SK-N-SH treated with all-trans-retinoic acid at 6 μM for 48 hours (cell line): ENCODE measurements around the gene HSFX4.

ENCODE experiments used
- ATAC-seq: fragments of 200-7000 bp; cut with Tn5 transposase; 3 replicates; pipeline ENCODE4 v1.9.1; 2020; ENCODE audit warnings: mild to moderate bottlenecking, moderate library complexity
- ARNTL ChIP-seq: fragments of 450-650 bp; formaldehyde crosslinking; IDR thresholded peaks from 2 replicates; pipeline ENCODE4 v1.5.0; 2020; ENCODE audit warnings: low read depth, mild to moderate bottlenecking, moderate library complexity, borderline replicate concordance
- BACH2 ChIP-seq: fragments of 250-450 bp; sonication (Bioruptor Pico); IDR thresholded peaks from 2 replicates; pipeline ENCODE4 v1.9.0; 2021; ENCODE audit warnings: mild to moderate bottlenecking, borderline replicate concordance
- CREB5 ChIP-seq: fragments of 250-450 bp; sonication (Bioruptor Pico); IDR thresholded peaks from 2 replicates; pipeline ENCODE4 v1.5.1; 2020; ENCODE audit warnings: low read depth, mild to moderate bottlenecking, moderate library complexity
- CSDC2 ChIP-seq: fragments of 250-450 bp; sonication (Bioruptor Pico); IDR thresholded peaks from 2 replicates; pipeline ENCODE4 v1.5.0; 2020; ENCODE audit warnings: mild to moderate bottlenecking, moderate library complexity
- CSRNP3 ChIP-seq: fragments of 250-450 bp; sonication (Bioruptor Pico); IDR thresholded peaks from 2 replicates; pipeline ENCODE4 v1.5.1; 2021; ENCODE audit warnings: mild to moderate bottlenecking, moderate library complexity
- ESRRG ChIP-seq: fragments of 250-450 bp; sonication (Bioruptor Pico); IDR thresholded peaks from 2 replicates; pipeline ENCODE4 v1.6.1; 2021; ENCODE audit warnings: mild to moderate bottlenecking
- GLIS3 ChIP-seq: fragments of 250-450 bp; sonication (Bioruptor Pico); IDR thresholded peaks from 2 replicates; pipeline ENCODE4 v1.5.0; 2020; ENCODE audit warnings: mild to moderate bottlenecking, moderate library complexity
- ISL1 ChIP-seq: fragments of 250-450 bp; sonication (Bioruptor Pico); IDR thresholded peaks from 2 replicates; pipeline ENCODE4 v2.1.2; 2022; ENCODE audit warnings: mild to moderate bottlenecking, moderate library complexity
- OSR1 ChIP-seq: fragments of 250-450 bp; sonication (Bioruptor Pico); IDR thresholded peaks from 2 replicates; pipeline ENCODE4 v1.8.0; 2022; ENCODE audit warnings: moderate library complexity, mild to moderate bottlenecking, inconsistent platforms
- PPARA ChIP-seq: fragments of 250-450 bp; sonication (Bioruptor Pico); IDR thresholded peaks from 2 replicates; pipeline ENCODE4 v1.5.0; 2020; ENCODE audit warnings: mild to moderate bottlenecking, borderline replicate concordance
- SNAI2 ChIP-seq: fragments of 250-450 bp; sonication (Bioruptor Pico); IDR thresholded peaks from 2 replicates; pipeline ENCODE4 v1.5.0; 2020; ENCODE audit warnings: mild to moderate bottlenecking, moderate library complexity
- TCF4 ChIP-seq: fragments of 250-450 bp; sonication (Bioruptor Pico); IDR thresholded peaks from 2 replicates; pipeline ENCODE4 v1.8.0; 2021; ENCODE audit warnings: mild to moderate bottlenecking, moderate library complexity, borderline replicate concordance
- TOX ChIP-seq: fragments of 250-450 bp; sonication (Bioruptor Pico); IDR thresholded peaks from 2 replicates; pipeline ENCODE4 v1.8.0; 2021; ENCODE audit warnings: mild to moderate bottlenecking, moderate library complexity, borderline replicate concordance
- ZC3H10 ChIP-seq: fragments of 250-450 bp; sonication (Bioruptor Pico); IDR thresholded peaks from 2 replicates; pipeline ENCODE4 v1.5.1; 2021; ENCODE audit warnings: mild to moderate bottlenecking, moderate library complexity
- ZFP3 ChIP-seq: fragments of 250-450 bp; sonication (Bioruptor Pico); IDR thresholded peaks from 2 replicates; pipeline ENCODE4 v1.5.0; 2020; ENCODE audit warnings: mild to moderate bottlenecking, moderate library complexity
- ZFP30 ChIP-seq: fragments of 450-650 bp; formaldehyde crosslinking; IDR thresholded peaks from 2 replicates; pipeline ENCODE4 v1.5.0; 2022; ENCODE audit warnings: mild to moderate bottlenecking, moderate library complexity
- ZNF565 ChIP-seq: fragments of 450-650 bp; formaldehyde crosslinking; conservative IDR thresholded peaks from 2 replicates; pipeline ENCODE4 v1.5.0; 2020; ENCODE audit warnings: low read depth, mild to moderate bottlenecking, moderate library complexity
- ZNF8 ChIP-seq: fragments of 450-650 bp; formaldehyde crosslinking; IDR thresholded peaks from 2 replicates; pipeline ENCODE4 v1.5.0; 2020; ENCODE audit warnings: mild to moderate bottlenecking, moderate library complexity
- TF ChIP-seq, protein P1 (sequence below): fragments of 250-450 bp; sonication (Bioruptor Pico); IDR thresholded peaks from 2 replicates; pipeline ENCODE4 v1.8.0; 2021; ENCODE audit warnings: low read depth, mild to moderate bottlenecking, moderate library complexity, borderline replicate concordance
- TF ChIP-seq, protein P2 (sequence below): fragments of 250-450 bp; sonication (Bioruptor Pico); IDR thresholded peaks from 2 replicates; pipeline ENCODE4 v1.8.0; 2020; ENCODE audit warnings: mild to moderate bottlenecking, moderate library complexity, borderline replicate concordance
- TF ChIP-seq, protein P3 (sequence below): fragments of 250-450 bp; sonication (Bioruptor Pico); IDR thresholded peaks from 2 replicates; pipeline ENCODE4 v1.5.0; 2020; ENCODE audit warnings: mild to moderate bottlenecking, moderate library complexity

HSFX4 gene

GRCh38 chrX:149961572-149961971 lies 32.2 kb downstream of the HSFX4 start:
- TF ChIP-seq GLIS3 (CRISPR knock-in tag) (no peak), ZNF565 (CRISPR knock-in tag) (no peak), CSDC2 (no peak), SNAI2 (CRISPR knock-in tag) (no peak), CSRNP3 (no peak), TCF4 (CRISPR knock-in tag) (no peak), OSR1 (CRISPR knock-in tag) (no peak), BACH2 (CRISPR knock-in tag) (no peak), ARNTL (CRISPR knock-in tag) (no peak), ISL1 (no peak), ZC3H10 (no peak), ZFP3 (CRISPR knock-in tag) (no peak)
- TF ChIP-seq, protein P1, sequence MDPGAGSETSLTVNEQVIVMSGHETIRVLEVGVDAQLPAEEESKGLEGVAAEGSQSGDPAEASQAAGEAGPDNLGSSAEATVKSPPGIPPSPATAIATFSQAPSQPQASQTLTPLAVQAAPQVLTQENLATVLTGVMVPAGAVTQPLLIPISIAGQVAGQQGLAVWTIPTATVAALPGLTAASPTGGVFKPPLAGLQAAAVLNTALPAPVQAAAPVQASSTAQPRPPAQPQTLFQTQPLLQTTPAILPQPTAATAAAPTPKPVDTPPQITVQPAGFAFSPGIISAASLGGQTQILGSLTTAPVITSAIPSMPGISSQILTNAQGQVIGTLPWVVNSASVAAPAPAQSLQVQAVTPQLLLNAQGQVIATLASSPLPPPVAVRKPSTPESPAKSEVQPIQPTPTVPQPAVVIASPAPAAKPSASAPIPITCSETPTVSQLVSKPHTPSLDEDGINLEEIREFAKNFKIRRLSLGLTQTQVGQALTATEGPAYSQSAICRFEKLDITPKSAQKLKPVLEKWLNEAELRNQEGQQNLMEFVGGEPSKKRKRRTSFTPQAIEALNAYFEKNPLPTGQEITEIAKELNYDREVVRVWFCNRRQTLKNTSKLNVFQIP, result no peak
- TF ChIP-seq, protein P2, sequence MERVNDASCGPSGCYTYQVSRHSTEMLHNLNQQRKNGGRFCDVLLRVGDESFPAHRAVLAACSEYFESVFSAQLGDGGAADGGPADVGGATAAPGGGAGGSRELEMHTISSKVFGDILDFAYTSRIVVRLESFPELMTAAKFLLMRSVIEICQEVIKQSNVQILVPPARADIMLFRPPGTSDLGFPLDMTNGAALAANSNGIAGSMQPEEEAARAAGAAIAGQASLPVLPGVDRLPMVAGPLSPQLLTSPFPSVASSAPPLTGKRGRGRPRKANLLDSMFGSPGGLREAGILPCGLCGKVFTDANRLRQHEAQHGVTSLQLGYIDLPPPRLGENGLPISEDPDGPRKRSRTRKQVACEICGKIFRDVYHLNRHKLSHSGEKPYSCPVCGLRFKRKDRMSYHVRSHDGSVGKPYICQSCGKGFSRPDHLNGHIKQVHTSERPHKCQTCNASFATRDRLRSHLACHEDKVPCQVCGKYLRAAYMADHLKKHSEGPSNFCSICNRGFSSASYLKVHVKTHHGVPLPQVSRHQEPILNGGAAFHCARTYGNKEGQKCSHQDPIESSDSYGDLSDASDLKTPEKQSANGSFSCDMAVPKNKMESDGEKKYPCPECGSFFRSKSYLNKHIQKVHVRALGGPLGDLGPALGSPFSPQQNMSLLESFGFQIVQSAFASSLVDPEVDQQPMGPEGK (CRISPR knock-in tag), result no peak
- ATAC-seq, result no peak

- no peak for ATAC-seq
- TF ChIP-seq CREB5, result no peak
- no peak for TF ChIP-seq ZFP30
- no peak for TF ChIP-seq GLIS3 (CRISPR knock-in tag)
- TF ChIP-seq, protein P3, sequence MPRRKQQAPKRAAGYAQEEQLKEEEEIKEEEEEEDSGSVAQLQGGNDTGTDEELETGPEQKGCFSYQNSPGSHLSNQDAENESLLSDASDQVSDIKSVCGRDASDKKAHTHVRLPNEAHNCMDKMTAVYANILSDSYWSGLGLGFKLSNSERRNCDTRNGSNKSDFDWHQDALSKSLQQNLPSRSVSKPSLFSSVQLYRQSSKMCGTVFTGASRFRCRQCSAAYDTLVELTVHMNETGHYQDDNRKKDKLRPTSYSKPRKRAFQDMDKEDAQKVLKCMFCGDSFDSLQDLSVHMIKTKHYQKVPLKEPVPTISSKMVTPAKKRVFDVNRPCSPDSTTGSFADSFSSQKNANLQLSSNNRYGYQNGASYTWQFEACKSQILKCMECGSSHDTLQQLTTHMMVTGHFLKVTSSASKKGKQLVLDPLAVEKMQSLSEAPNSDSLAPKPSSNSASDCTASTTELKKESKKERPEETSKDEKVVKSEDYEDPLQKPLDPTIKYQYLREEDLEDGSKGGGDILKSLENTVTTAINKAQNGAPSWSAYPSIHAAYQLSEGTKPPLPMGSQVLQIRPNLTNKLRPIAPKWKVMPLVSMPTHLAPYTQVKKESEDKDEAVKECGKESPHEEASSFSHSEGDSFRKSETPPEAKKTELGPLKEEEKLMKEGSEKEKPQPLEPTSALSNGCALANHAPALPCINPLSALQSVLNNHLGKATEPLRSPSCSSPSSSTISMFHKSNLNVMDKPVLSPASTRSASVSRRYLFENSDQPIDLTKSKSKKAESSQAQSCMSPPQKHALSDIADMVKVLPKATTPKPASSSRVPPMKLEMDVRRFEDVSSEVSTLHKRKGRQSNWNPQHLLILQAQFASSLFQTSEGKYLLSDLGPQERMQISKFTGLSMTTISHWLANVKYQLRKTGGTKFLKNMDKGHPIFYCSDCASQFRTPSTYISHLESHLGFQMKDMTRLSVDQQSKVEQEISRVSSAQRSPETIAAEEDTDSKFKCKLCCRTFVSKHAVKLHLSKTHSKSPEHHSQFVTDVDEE (CRISPR knock-in tag), result no peak
- TF ChIP-seq OSR1 (CRISPR knock-in tag), result no peak
- no peak for TF ChIP-seq ZNF565 (CRISPR knock-in tag)
- TF ChIP-seq, protein P1, result no peak
- no peak for TF ChIP-seq ZNF8 (CRISPR knock-in tag)
- no peak for TF ChIP-seq ZC3H10
Observed at GRCh38 chrX:149962010-149962409, 32.6 kb downstream of the HSFX4 start.

DNA sequence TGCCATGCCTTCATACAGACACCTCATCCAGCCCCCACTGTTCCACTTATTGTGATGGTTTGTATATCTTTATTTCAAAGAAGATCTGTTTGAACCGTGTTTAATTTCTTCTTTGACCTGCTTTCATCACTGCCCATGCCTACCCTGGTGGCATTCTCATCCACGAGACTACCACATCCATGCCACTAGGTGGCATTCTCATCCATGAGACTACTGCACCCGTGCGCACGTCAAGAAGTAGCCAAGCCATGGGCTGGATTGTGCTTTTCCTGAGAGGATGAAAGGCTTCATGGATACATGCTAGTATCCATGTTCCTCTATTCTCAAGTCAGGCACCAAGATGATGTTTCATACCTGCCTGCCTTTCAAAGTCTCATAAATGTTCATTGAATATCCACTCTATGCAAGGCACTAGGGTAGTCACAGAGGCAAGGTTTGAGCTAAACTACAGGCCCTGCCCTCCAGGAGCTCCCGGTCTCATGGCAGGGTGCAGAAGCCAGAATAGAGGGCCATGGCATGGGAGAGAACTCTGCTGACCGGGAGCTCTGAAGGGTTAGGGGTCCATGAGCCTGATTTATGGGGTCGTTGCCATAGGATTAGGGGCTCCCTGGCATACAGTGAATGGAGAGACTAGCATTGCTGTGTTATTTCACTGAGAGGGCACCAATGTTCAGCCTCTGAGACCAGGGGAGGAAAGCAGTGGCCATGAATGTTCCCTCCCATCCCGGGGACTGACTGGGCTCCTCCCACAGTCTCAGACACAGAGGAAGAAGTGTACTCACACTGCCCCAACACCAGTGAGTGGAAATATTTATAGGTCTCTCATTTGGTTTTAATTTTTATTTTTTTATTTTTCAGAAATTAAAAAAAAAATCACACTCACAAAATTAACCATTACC lies 33.7 kb downstream of the HSFX4 start:
- ATAC-seq, result peak; percentile 100
- TF ChIP-seq ARNTL (CRISPR knock-in tag) (no peak), ESRRG (CRISPR knock-in tag) (no peak), CSRNP3 (no peak), TOX (CRISPR knock-in tag) (no peak), CREB5 (no peak), ZC3H10 (no peak), PPARA (CRISPR knock-in tag) (no peak), ZNF8 (CRISPR knock-in tag) (no peak), ZFP3 (CRISPR knock-in tag) (no peak)
- TF ChIP-seq, protein P1, result no peak
